Suppressor macrophage treated with lipopolysaccharide for 1 hour (primary cell): ENCODE data around the gene SPDYA.

Experiments
- DNase-seq, 3 donors: peaks; one replicate each; pipeline ENCODE4 v3.0.0-alpha.2; 2020 to 2022

Gene SPDYA

GRCh38 chr2:28828382-28828781 lies 17.7 kb downstream of the SPDYA start:
- DNase-seq = no peak

DNA sequence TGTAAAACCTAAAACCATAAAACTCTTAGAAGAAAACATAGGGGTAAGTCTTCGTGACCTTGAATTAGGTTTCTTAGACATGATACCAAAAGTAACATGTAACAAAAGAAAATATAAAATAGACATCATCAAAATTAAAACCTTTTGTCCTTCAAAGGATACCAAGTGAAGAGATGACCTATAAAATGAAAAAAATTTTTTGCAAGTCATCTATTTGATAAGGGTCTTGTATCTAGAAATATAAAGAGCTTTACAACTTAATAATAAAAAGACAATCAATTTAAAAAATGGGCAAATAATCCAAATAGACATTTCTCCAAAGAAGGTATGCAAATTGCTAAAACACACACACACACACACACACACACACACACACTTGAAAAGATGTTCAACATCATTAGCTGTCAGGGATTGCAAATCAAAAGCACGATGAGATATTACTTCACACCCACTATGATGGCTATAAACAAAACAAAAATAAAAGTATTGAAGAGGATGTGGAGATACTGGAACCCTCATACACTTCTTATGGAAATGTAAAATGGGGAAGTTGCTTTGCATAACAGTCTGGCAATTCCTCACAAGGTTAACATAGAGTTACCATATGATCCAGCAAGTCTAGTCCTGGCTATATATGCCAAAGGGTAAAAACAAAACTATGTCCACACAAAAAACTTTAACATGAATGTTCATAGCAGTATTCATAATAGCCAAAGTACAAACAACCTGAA lies 23.3 kb downstream of the SPDYA start:
- DNase-seq = peak; percentile 3 to 42 (median 33)

- DNase-seq = no peak
These were observed 25.1 kb downstream of the SPDYA start for GRCh38 chr2:28835781-28836180.

DNA sequence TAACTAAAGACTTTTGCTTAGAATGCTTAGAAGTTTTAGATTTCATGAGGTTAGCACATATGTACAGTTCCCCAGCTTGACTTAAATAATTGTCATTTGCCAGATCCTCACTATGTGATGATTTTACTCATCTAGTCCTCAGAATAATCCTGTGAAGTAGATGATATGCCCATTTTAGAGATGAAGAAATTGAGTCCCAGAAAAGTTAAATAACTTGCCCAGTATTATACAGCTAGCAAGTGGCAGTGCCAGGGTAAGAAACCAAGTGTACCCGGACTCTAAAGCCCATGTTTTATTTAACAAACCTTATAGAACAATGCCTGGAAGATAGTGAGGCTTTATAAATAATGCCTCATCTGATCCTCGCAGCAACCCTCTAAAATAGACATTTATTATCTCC lies 28.3 kb downstream of the SPDYA start:
- no peak for DNase-seq

- DNase-seq = no peak
These were observed 31.4 kb downstream of the SPDYA start for GRCh38 chr2:28842042-28842441.

GRCh38 chr2:28855193-28855592 lies 44.6 kb downstream of the SPDYA start:
- DNase-seq = no peak

DNA sequence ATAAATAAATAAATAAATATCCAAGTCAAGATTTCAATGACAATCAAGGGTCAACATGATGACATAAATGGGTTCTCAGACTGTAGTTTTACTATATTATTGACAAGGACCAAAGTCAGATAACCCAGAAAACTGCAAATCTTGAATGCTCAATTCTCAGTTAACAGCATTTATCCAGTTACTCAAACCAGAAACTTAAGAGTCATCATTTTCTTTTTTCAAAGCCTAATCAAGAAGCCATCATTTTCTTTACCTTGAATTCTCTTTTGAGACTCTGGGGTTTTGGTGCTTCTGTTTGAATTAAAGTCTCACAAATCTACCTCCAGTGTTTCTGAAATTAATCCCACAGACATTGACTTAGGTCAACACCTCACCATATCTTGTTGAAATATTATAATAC lies 45.3 kb downstream of the SPDYA start:
- no peak for DNase-seq

DNA sequence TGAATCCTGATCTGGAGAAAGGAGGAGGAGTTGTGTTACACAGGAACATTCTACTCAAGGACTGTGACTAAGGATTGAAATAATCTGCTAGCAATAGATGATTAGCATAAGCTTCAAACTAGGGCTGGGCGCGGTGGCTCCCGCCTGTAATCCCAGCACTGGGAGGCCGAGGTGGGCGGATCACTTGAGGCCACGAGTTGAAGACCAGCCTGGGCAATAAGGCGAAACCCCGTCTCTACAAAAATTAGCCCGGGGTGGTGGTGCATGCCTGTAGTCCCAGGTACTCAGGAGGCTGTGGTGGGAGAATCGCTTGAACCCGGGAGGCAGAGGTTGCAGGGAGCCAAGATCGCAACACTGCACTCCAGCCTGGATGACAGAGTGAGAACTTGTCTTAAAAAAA lies 58.0 kb downstream of the SPDYA start:
- no peak for DNase-seq

- DNase-seq = peak; percentile 56 to 71 (median 67)
These were observed 59.0 kb downstream of the SPDYA start for GRCh38 chr2:28869494-28870145.

DNA sequence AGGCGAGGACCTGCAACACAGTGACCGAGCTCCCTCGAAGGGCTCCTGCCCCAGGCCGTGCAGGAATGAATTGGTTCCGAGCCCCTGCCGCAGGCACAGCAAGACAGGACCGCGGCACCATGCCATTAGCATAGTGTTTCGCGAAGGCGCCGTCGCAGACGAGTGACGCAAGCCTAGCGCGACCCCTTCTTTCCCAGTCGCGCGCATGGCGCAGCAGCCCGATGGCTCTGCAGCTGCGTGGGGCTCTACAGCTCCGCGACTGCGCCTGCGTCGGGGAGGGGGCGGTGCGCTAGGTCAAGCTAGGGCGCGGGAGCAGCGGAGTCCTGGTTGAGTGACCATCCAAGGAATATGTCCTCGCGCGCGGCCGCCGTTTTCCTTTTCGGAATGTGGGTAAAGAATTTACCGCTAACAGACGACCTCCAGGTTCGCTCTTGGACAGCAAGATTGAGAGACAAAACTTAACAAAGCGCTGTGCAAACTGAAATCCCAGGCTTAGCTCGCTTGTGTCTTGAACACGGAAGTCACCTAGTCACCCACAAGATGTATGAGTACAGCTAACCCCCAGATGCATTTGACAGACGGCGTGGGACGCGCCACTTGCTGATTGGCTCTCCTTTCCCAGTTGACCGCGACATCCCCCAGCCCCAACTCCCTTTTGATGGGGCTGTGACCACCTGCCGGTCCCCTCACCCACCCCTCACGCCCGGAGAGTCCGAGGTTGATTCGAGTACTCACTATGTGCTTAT lies 59.7 kb downstream of the SPDYA start, which contains the start of gene TRMT61B:
TSS of gene TRMT61B (minus strand) at position 164 of the 746 bp plus-strand sequence. CDS start at position 132, 32 bp downstream.
- peak; percentile 98 to 99 (median 99) for DNase-seq

GRCh38 chr2:28871620-28872019 lies 61.0 kb downstream of the SPDYA start:
- DNase-seq = no peak

DNA sequence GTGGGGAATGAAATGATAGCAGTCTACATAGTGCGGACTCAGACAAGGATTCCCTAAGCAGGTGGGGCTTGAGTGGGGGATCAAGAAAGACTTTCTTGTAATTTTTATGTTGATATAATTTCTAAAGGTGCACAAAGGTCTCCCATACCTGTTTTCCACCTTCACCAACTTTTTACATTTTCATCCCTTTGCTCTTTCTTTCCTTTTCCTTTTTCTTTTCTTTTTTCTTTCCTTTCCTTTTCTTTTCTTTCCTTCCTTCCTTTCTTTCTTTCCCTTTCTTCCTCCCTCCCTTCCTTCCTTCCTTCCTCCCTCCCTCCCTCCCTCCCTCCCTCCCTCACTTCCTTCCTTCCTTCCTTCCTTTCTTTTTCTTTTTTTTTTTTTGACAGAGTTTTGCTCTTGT lies 69.6 kb downstream of the SPDYA start:
- no peak for DNase-seq

DNA sequence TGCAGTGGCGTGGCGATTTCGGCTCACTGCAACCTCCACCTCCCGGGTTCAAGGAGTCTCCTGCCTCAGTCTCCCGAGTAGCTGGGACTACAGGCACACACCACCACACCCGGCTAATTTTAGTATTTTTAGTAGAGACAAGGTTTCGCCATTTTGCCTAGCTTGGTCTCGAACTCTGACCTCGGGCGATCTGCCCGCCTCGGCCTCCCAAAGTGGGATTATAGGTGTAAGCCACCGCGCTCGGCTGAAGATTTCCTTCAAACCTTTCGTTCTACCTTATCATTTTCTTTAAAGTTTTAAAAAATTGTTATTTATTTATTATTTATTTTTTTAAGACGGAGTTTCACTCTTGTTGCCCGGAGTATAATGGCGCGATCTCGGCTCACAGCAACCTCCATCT lies 82.9 kb downstream of the SPDYA start:
- DNase-seq = no peak

DNA sequence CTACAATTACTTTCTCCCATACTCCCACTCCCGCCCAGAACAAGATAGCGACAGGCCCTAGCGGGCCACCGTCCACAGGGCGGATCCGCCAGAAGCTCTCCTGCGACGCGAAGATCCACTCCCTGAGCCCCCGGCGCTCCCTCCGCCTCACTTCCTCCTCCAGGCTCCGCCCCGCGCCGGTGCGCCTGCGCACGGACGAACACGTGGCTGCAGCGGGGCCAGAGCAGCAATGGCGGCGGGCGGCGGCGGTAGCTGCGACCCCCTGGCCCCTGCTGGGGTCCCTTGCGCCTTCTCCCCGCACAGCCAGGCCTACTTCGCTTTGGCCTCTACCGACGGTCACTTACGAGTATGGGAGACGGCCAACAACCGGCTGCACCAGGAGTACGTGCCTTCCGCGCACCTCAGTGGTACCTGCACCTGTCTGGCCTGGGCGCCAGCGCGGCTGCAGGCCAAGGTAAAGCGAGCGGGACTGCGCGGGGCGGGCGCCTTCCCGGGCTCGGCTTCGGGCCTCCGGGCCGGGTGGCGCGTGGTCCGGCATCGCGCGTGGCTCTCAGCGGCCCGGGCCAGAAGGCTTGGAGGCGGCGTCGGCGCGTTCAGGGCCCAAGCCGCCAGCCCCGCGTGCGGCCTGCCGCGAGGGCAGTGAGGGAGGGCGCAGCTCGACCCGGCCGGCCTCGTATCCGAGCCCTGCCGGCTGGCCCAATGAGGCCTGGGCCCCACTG lies 84.0 kb downstream of the SPDYA start, which contains the start of gene WDR43:
TSS of gene WDR43 (plus strand) at position 198 of the 719 bp plus-strand sequence. CDS start at position 230, 32 bp downstream.
- peak; percentile 99 for DNase-seq

- peak; percentile 34 to 53 (median 42) for DNase-seq
These were observed 84.7 kb downstream of the SPDYA start for GRCh38 chr2:28895189-28895893.

GRCh38 chr2:28896906-28897305 lies 86.3 kb downstream of the SPDYA start:
- no peak for DNase-seq

DNA sequence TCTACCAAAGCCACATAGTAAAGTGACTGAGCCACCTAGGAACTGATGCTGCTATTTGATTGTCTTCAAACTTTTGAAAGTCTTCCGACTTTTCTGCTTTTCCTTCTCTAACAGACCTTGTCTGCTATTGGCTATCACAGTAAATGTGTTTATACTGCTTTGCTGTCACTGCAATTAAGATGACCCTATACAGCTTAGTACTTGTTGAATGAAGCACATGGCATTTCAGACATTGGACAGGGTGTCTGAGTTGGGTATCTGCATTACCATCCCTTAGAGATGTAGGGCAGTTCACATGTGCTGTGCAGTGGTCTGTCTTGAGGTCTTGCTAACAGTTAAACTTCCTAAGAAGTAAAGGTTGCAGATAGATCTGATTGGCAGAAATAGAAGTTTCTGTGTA lies 87.4 kb downstream of the SPDYA start:
- no peak for DNase-seq
